GM21825 (cell line): ENCODE data around the gene HIVEP1.

ENCODE experiments used
- ATAC-seq: cut with Tn5 transposase; IDR thresholded peaks from one replicate; pipeline ENCODE4 v1.9.1; 2021; ENCODE audit warnings: mild to moderate bottlenecking, moderate library complexity; ENCODE audit not compliant: unreplicated experiment

Gene HIVEP1

DNA sequence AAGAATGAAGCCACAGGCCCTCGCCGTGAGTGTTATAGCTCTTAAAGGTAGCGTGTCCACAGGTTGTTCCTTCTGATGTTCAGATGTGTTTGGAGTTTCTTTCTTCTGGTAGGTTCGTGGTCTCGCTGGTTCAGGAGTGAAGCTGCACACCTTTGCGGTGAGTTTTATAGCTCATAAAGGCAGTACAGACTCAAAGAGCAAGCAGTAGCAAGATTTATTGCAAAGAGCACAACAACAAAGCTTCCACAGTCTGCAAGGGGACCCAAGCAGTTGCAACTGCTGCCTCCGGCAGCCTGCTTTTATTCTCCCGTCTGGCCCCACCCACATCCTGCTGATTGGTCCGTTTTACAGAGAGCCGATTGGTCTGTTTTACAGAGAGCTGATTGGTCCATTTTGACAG is 5.2 kb downstream of the HIVEP1 start:
- ATAC-seq, result no peak

DNA sequence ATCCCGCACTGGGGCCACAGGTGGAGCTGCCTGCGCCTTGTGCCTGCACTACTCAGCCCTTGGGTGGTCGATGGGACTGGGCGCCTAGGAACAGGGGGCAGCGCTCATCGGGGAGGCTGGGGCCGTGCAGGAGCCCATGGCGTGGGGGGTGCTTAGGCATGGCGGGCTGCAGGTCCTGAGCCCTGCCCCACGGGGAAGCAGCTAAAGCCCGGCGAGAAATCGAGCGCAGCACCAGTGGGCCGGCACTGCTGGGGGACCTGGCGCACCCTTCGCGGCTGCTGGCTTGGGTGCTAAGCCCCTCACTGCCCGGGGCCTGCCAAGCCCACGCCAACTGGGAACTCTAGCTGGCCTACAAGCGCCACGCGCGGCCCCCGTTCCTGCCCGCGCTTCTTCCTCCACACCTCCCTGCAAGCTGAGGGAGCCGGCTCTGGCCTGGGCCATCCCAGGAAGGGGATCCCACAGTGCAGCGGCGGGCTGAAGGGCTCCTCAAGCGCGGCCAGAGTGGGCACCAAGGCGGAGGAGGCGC is 5.8 kb downstream of the HIVEP1 start:
- no peak for ATAC-seq

DNA sequence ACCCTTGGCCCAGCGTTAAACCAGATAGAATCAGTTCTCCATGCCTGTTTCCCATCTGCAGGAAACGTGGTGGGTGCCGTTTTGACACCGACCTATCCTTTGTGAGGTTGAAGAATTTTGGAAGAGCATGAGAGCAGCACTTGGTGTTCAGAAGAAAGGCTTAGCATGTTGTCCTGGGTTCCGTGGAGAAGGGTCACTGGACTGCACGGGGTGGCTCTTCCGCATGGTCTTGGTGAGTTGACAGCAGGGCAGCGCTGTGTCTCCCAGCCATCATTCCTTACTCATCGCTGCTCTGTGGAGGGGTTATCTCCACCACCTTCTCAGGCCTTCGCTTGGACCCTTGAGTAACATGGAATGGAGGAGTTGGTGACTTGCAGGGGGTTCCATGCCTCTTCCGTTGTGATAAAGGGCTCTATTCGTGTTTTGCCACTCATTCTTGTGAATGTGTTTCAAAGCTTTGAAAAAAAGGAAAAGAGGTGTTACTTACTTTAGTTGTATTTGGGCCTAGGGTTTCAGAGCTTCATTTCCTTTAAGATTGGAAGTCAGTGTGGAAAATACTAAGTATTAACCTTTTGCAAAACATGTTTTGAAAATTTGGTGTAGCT is 8.2 kb downstream of the HIVEP1 start:
- no peak for ATAC-seq

DNA sequence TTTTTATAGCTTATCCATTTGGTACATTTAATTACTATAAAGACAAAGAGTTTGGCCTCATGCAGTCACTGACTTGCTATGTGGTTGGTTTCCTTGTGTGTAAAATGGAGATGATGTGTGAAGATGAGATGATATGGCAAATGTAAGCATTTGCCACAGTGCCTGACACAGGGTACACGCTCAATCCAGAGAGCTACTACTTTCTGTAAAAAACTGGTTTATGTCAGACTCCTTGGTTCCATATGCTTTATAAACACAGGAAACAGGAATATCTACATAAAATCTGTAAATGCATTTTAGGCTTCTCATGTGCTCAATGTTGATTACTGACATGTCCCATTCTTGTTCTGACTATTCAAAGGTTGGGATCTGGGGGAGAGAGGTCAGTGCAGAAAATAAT is 10.4 kb downstream of the HIVEP1 start:
- no peak for ATAC-seq

DNA sequence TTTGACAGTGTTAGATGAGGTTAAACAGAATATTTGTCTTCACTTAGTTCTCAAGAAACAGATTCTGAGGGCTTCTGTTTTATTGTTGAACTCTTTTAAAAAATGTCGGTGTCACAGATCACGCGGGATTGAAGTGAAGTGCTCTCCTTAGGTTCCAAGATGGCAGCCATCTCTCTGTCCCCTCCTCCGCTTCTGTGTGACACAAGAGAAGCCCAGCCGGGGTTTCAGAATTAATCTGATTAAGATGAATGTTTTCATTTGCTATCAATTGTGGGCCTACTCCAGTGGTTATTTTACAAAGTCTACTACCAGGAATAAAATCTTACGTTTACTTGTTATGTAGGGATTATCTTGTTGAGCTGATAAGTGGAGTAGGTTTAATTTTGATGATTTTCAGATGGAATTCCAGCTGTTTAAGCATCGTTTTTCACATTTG is 10.9 kb downstream of the HIVEP1 start:
- ATAC-seq, result no peak

DNA sequence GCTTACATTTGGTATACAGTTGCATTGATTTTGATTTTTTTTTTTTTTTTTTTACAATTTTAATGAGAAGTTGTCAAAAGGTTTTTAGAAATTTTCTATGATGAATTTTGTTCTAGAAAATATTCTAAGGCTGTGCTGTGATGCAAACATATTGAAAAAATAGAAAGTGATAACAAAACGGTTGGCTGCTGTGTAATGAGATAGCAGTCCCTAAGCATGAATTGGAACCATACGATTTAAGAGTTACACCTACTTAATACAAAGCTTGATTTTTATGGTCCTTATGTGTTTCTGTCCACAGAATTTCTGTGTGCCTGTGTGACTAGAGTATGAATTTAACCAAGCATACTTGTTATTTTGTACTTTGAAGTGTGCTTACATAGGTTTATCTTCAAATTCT is 12.1 kb downstream of the HIVEP1 start:
- no peak for ATAC-seq

DNA sequence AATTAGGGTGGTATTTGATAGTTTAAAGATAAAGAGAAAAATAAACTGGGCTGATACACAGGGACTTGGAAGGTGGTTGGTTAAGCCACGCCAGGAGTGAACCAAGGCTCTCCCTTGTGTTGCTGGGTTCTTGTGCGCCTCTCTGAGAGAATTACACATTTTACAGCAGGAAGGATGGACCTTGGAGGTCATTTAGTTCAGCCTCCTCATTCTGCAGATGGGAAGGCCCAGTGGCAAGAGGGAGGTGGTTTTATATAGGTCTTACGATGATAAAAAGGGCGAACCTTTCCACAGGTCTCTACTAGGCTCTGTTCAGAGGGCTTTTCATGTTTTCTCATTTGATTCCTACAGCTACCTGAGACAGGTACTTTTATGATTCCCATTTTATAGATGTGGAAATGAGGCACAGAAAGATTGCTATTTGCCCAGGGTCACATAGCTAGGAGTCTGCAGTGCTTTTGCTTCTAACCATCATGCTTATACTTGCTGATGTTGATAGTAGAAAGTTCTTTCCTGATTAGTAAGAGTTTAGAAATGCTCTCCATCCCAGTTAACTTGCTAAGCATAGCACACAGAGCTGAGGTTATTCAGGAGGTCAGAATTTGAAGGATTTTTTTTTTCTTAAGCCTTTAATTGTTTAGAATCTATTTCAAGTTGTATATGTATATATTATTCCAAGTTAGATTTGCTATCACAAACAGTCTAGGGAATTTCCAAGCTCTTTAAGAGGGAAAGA is 12.8 kb downstream of the HIVEP1 start:
- no peak for ATAC-seq

DNA sequence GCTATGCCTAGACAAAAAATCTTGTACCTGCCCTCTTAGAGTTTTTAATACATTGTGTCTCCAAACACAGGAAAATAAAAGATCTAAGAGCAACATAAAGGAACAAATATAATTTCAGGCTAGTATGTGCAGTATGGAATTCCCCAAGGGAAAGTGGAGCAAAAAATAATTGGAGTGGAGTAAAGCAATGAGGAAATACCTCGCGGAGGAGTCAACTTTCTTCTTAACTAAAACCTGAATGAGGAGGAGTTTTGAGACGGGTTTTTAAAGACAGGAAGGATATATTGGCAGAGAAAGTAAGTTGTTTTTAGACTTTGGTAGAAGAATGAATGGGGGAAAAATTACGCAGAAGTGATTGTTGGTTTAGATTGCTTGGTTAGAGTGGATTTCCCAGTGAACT is 14.0 kb downstream of the HIVEP1 start:
- no peak for ATAC-seq

DNA sequence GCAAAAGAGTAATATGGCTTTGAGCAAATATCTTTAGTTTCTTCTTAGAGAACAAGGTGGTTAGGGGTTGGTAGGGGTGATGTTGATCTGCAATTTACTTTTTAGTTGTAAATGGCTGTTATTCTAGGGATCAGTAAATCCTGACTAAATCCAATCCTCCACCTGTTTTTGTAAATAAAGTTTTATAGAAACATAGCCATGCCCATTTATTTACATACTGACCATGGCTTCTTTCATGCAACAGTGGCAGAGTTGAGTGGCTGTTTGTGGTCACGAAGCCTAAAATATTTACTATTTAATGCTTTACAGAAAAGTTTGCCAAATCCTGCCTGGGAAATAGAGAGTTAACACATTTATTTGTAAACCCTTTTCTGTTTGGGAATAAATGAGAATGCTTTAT is 14.7 kb downstream of the HIVEP1 start:
- ATAC-seq, result no peak

DNA sequence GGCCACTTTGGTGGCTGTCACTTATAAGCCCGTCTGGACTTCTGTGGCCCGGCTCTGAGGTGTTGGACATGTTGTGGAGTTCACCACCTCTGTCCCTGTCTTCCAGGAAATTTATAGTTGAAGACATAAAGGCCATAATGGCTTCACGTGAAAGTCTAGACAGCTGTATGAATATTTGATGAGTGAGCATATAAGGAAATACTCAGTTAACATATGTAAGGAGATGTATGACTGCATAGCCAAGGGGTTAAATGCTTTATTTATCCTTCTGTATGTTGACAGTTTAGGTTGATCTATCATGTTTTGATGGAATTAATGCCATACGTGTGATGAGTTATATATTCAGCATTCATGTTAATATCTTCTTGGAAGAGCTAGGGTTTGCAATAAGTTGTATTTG is 16.1 kb downstream of the HIVEP1 start:
- no peak for ATAC-seq

DNA sequence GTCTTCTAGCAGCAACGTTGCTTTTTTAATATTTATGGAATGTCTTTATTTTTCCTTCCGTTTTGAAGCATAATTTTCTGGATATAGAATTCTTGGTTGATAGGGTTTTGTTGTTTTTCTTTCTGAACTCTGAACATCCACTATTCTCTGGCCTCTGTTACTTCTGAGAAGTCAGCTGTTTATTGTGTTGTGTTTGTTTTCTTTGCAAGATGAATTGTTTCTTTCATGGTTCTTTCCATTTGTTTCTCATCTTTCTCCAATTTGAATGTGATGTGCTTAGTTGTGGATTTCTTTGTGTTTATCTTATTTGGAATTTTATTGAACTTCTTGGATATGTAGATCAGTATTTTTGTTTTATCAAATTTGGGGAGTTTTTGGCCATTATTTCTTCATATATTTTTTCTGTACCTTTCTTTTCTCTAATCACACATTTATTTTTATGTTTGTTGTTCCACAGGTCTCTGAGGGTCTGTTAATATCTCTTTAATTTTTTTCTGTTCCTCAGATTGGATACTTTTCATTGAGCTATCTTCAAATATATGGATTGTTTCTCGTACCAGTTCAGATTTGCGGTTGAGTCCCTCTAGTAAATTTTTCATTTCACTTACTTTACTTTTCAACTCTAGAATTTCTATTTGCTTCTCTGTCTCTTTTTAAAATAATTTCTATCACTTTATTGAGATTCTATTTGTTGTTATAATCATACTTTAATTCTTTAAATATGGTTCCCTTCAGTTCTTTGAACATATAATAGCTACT is 18.0 kb downstream of the HIVEP1 start:
- no peak for ATAC-seq

DNA sequence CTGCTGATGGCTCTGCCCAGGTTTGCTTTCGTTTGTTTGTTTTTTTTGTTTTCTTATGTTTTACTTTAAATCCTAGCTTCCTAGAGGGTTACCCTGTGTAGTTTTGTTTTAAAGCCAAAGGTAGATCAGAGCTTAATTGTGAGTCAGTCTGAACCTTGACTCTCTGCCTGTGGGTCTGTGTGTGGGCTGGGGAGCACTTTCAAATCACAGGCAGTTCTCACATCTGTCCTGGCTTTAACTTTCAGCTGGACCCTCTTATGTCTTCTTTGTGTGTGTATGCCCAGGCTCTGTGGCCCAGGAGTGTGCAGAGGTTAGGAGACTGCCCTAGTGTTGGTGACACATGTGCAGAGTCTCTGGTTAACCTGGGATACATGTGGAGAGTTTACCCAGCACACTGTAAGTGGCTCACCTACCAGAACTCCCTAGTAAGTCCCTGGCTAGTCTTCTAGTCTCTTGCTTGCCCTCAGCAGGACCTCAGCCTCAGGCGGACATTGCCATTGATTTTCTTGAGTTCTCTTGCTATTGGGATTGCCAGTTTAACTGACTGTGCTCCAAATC is 19.0 kb downstream of the HIVEP1 start:
- ATAC-seq, result no peak

DNA sequence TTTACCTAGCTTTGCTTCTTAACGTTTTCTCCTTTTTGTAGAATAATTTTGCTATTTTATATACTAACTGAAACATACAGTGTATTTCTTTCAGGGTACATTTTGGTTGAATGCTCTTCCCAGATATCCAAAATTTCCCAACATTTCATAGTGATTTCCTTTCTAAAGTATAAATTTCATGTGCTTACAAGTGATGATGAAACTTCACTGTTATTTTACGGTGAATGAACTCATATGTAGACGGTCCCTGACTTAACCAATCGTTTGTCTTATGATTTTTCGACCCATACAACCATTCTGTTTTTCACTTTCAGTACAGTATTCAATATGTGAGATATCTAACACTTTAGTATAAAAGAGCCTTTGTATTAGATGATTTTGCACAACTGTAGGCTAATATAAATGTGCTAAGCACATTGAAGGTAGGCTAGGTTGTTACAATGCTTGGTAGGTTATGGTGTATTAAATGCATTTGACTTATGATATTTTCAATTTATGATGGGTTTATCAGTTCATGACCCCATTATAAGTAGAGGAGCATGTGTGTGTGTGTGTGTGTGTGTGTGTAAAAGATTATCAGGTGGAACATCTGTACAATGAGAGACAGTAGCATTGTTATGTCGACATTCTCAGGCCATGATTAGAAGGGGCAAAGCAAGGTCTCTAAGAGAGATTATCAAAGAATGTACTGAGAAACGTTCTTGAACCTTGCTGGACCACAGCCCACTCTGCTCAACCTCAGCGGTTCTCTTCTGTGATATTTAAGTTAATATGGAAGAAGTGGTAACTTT is 20.9 kb downstream of the HIVEP1 start:
- ATAC-seq, result no peak

DNA sequence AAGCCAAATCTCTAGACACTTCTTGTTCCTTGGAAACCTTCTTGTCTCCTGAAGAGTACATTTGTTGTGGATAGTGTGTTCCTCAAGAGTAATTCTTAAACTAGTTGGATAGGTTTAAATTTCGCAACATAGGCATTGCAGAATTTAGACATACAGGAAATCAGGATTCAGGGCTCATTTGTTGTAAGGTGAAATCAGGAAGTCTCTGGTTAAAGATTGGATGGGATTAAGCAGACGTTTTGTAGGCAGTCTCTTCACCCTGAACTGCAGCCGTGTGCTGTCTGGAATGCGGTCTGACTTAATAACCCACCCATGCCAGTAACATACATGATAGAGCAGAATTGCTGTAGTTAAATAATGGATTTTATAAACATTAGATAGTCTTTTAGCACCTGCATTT is 21.7 kb downstream of the HIVEP1 start:
- no peak for ATAC-seq

DNA sequence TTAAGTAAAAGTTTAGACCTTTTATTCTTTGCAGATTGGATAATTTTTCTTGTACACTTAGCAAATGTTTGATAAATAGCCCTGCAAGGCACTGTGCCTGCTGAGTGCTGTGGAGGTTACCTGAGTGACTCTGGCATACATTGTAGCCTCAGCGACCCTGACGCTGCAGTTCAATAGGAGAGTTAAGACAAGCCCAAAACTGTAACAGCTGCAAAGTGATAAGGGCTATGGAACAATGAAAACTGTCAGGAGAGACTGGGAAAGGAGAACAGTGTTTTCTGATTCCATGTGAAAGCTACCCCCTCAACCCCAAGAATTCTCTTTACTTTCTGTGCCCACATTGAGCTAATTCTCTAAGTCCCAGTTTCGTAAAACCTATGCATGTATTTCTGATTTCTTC is 22.2 kb downstream of the HIVEP1 start:
- no peak for ATAC-seq

DNA sequence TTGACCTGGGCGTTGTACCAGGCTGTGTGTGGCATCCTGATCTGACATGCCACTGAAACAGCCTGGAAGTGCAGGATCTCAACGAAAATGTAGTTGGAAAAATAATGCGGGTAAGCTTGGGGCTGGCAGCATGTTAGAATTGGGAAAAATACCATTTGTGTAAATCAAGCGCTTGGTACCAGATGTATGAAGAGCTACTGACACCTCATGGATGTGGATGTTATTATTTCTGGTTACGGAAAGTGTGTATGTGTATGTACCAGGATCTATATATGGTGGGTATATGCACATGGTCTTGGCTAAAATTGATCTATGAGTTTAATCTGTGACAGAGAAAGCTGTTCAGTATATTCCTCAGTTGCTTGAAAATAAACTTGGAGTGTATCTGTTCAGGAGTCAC is 22.7 kb downstream of the HIVEP1 start:
- ATAC-seq, result no peak

DNA sequence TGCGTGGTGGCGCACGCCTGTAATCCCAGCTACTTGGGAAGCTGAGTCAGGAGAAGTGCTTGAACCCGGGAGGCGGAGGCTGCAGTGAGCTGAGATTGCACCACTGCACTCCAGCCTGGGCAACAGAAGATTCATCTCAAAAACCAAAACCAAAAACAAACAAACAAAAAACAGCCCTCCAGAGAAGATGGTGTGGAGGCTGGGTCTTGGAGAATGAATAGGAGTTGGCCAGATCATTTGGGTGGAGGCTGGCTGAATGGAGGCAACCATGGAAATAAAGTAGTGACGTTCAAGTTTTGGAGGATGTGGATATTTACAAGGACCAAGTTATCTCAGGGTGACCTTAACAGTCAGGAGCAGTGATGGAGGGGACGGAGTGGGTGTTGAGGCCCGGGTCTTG is 24.7 kb downstream of the HIVEP1 start:
- no peak for ATAC-seq

DNA sequence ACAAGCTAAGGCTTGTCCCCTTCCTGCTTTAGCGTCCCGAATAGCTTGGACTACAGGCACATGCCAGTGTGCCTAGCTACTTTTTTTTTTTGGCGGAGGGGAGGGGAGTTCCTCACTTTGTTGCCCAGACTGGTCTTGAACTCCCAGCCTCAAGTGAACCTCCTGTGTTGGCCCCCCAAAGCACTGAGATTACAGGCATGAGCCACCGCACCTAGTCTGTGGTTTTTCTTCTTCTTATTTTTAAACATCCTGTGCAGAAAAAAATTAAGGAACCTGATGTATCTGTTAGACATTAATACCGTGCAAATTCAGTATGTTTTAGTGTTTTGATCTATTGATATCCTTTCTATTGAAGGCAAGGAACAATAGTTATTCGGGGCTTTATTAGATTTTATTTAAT is 25.7 kb downstream of the HIVEP1 start:
- no peak for ATAC-seq

DNA sequence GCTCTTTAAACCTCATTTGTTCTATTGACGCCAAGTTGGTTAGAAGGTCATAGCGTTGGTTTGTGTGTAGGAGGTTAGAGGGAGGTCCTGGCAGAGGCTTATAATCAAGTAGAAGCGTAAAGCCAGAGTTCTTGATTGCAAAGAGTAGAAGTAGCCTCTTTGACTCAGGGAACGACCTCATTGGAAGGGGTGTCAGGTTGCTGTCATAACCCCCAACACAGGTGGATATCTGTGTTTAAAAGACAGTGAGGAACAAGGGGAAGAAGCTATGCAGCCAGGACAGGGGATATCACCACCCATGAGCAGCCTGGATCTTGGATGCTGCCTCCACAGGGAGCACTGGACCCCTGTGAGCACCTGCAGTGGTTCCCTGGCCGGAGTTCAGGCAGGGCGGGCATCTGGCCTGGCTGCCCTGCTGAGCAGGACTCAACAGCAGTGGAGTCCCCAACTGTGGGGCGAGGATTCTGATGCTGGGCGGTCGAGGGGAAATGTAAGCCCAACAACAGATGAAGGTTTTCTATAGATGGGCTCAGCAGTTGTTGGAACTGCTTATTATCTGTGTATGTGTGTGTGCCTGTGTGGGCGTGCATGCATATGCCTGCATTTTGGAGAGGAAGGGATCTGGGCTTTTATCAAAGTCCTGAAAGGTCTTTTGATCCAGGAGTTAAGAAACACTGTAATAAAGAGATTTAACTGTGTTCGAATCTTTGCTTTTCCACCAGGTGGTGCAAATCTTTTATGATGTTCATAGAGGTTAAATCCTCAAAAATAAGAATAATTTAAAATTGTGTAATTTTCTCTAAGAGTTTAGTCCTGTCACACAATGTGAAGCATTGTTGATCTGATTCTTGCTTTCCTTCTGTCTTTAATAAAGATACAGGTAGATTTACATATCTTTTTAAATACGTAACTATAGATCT is 27.7 kb downstream of the HIVEP1 start:
- ATAC-seq, result no peak

DNA sequence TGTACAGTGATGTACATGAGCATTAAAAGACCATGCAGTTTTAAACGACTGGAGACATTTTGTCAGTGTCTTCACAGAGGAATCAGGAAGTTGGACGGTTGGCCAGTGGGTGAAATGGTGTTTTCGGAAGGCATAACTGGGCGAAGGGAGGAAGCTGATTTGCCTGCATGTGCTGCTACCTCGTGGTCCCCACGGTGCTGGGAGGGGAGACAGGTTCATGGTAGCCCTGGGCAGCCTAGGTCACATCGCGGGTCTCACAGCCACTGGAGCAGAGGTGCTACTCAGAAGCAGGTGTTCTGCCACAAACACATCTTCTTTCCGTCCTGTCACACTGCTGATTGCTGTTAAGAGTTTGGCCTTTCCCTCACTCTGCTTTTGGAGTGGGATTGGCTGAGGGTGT is 35.2 kb downstream of the HIVEP1 start:
- no peak for ATAC-seq
